ENCODE results near the gene GMEB2.

DNA sequence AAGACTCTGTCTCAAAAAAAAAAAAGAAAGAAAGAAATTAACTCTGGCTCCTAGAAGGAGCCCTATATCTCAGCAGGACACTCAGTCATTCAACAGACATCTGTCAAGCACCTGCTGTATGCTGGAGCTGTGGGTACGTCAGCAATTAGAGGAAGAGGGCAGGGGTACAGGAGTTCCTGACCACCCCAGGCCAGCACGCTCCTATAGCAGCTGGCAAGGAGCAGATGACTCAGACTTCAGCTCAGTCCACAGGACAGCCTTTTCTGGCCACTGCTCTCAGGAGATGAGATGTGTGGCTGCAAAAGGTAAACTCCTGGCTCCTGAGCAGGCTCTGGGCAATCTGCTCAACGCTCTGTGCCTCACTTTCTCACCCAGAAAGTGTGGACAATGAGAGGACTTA lies 29.6 kb upstream of the GMEB2 start:
- TF ChIP-seq POLR2AphosphoS5 (IDR thresholded peaks at IDR 0.05; ENCODE audit: borderline replicate concordance, low read depth, low read length) (no peak), EZH2 (IDR thresholded peaks at IDR 0.05) (no peak)

Data from SK-N-MC (cell line).